Panc1 (cell line): Measurements from ENCODE around the gene RNU7-1. TPM values are rescaled to one million over a fixed set of nuclear protein-coding genes. Genes with fewer than 3 reads are reported as not detected.

Experiments used
- ATAC-seq: fragments of 200-7000 bp; cut with Tn5 transposase; 2 replicates; pipeline ENCODE4 v1.9.1; 2020; ENCODE audit warnings: mild to moderate bottlenecking, moderate library complexity
- BruUV-seq: library from RNA; stranded (reverse); fragments of 400-500 nt; replicated peaks from 2 replicates; lab custom pipeline; 2021; lab: Mats Ljungman, UMichigan
- CTCF ChIA-PET: fragments of 300-600 bp; sonication (Branson Sonifier 250); formaldehyde crosslinking; loops from one replicate; lab custom pipeline; 2022; ENCODE audit warnings: antibody characterized with exemption; lab: Charles Lee
- POLR2A ChIA-PET: fragments of 300-600 bp; sonication (Branson Sonifier 250); formaldehyde crosslinking; loops from one replicate; lab custom pipeline; 2022; ENCODE audit warnings: antibody characterized with exemption; lab: Charles Lee
- DNase-seq: peaks from one replicate; pipeline ENCODE4 v3.0.0-alpha.2; 2010; ENCODE audit warnings: low read depth, low spot score
- H3K27ac ChIP-seq: 2 replicates; pipeline ENCODE4 v1.5.1; 2011; ENCODE audit warnings: mild to moderate bottlenecking, low read length, inconsistent platforms
- H3K27me3 ChIP-seq: fragments of 200-500 bp; sonication (Bioruptor generic); 2 replicates; pipeline ENCODE4 v1.6.0; 2014; ENCODE audit warnings: low read length, inconsistent platforms; ENCODE audit not compliant: control insufficient read depth, insufficient read depth
- H3K36me3 ChIP-seq: fragments of 200-500 bp; sonication (Bioruptor generic); 2 replicates; pipeline ENCODE4 v1.5.1; 2014; ENCODE audit warnings: inconsistent platforms, mild to moderate bottlenecking, low read length, moderate library complexity; ENCODE audit not compliant: control insufficient read depth, insufficient read depth
- H3K4me1 ChIP-seq: 2 replicates; pipeline ENCODE4 v1.5.1; 2011; ENCODE audit warnings: inconsistent platforms, mild to moderate bottlenecking, low read length, moderate library complexity; ENCODE audit not compliant: control insufficient read depth, insufficient read depth
- H3K4me3 ChIP-seq, 2 experiments: 2 replicates each; pipeline ENCODE4 v1.5.1; 2011 to 2012; ENCODE audit warnings: low read depth in 2 of 2, low read length in 2 of 2, mild to moderate bottlenecking in 2 of 2, inconsistent platforms in 1 of 2, moderate library complexity in 1 of 2
- H3K9me3 ChIP-seq: fragments of 200-500 bp; sonication (Bioruptor generic); 2 replicates; pipeline ENCODE4 v1.5.1; 2014; ENCODE audit warnings: low read depth, mild to moderate bottlenecking, inconsistent platforms, low read length, moderate library complexity; ENCODE audit not compliant: control insufficient read depth, insufficient read depth
- CTCF ChIP-seq: fragments of 450-650 bp; IDR thresholded peaks from 2 replicates; pipeline ENCODE4 v1.5.1; 2017; ENCODE audit warnings: mild to moderate bottlenecking
- POLR2AphosphoS5 ChIP-seq: IDR thresholded peaks from 2 replicates; pipeline ENCODE4 v1.6.1; 2012; ENCODE audit warnings: mild to moderate bottlenecking, low read depth, low read length, moderate library complexity
- REST ChIP-seq, 2 experiments: IDR thresholded peaks; 2 replicates each; pipeline ENCODE4 v1.6.1; 2011 to 2012; ENCODE audit warnings: low read depth in 2 of 2, control low read depth in 1 of 2, low read length in 1 of 2, mild to moderate bottlenecking in 1 of 2, moderate library complexity in 1 of 2; ENCODE audit not compliant: insufficient read depth in 1 of 2
- SIN3A ChIP-seq: IDR thresholded peaks from 2 replicates; pipeline ENCODE4 v1.6.1; 2012; ENCODE audit warnings: low read depth, mild to moderate bottlenecking, low read length, moderate library complexity, borderline replicate concordance; ENCODE audit not compliant: insufficient read depth
- TCF7L2 ChIP-seq: IDR thresholded peaks from 2 replicates; pipeline ENCODE4 v1.6.1; 2011; ENCODE audit warnings: mild to moderate bottlenecking, low read depth, low read length, inconsistent platforms
- in situ Hi-C: cut with HindIII; loops from 2 replicates; pipeline ENCODE4 v1.10.0; 2016; ENCODE audit warnings: low sequenced_read_pairs, low pct_unique_long_range_greater_than_20kb
- intact Hi-C: fragments of 100-400 bp; cut with micrococcal nuclease; formaldehyde crosslinking; loops from one replicate; pipeline ENCODE4 v1.10.0; 2022; ENCODE audit not compliant: unreplicated experiment
- total RNA-seq: library from RNA; stranded (reverse); gene quantifications from one replicate; pipeline ENCODE4 v1.2.1, GENCODE V29; 2021; ENCODE audit not compliant: unreplicated experiment

RNU7-1 gene
- total RNA-seq, 1 experiment from 2014 or later = not detected

- no peak for DNase-seq
- peak overlapping the region; percentile 64 to 72 for H3K4me3 ChIP-seq
- intact Hi-C loops (loop anchor here (10.0 kb wide), 1 partner anchor 169 kb away; no protein-coding TSS in a partner anchor), in situ Hi-C loops (no loop called here)
- peak overlapping the region; percentile 95 for H3K27ac ChIP-seq
- peaks cover 38% of the 10 kb centered on the region for H3K4me1 ChIP-seq
- no TSS peak for BruUV-seq
- no peaks in the 10 kb centered on the region for H3K9me3 ChIP-seq
- no peak for ATAC-seq
- no peaks in the 10 kb centered on the region; the same call in 1 of the 2 replicates for H3K36me3 ChIP-seq
- TF ChIP-seq POLR2AphosphoS5 (no peak), REST (IDR thresholded peaks at IDR 0.05; ENCODE audit: insufficient read depth in 1 of 2, low read depth in 2 of 2, low read length in 1 of 2) (no peak), TCF7L2 (no peak), SIN3A (no peak), CTCF (no peak)
- ChIA-PET CTCF (no interaction called here), POLR2A (no interaction called here)
- H3K27me3 ChIP-seq = no peaks in the 10 kb centered on the region
Observed at GRCh38 chr12:6945613-6946012, 2.0 kb downstream of the RNU7-1 start.

- H3K9me3 ChIP-seq = no peaks in the 10 kb centered on the region
- H3K27ac ChIP-seq = peak overlapping the region; percentile 95
- ATAC-seq (peak; percentile 66), DNase-seq (no peak)
- in situ Hi-C loops = no loop called here
- H3K36me3 ChIP-seq = no peaks in the 10 kb centered on the region; the same call in 1 of the 2 replicates
- peaks cover 32% of the 10 kb centered on the region for H3K4me1 ChIP-seq
- peak overlapping the region; percentile 44 to 72 for H3K4me3 ChIP-seq
- H3K27me3 ChIP-seq = no peaks in the 10 kb centered on the region
- TF ChIP-seq REST (IDR thresholded peaks at IDR 0.05; ENCODE audit: insufficient read depth in 1 of 2, low read depth in 2 of 2, low read length in 1 of 2) (no peak), POLR2AphosphoS5 (peak; percentile 35; the same call in 1 of the 2 replicates)
- CTCF ChIA-PET = interaction anchor here (0.7 kb wide), 1 partner anchor 16 kb away, joined by 3 read pairs; no protein-coding TSS in a partner anchor
- no TSS peak for BruUV-seq
- intact Hi-C loops = loop anchor here (10.0 kb wide), 1 partner anchor 169 kb away; no protein-coding TSS in a partner anchor
- POLR2A ChIA-PET = no interaction called here
Observed at GRCh38 chr12:6946033-6946919, 2.7 kb downstream of the RNU7-1 start.
